HG03575 (cell line): ENCODE measurements around the gene GRIK5.
"Not testable (repeated sequence)": the region's sequence is repeated elsewhere in the genome, so short reads cannot be mapped to it uniquely, and the experiment has no call there.

Experiments used
- ATAC-seq: cut with Tn5 transposase; IDR thresholded peaks from one replicate; pipeline ENCODE4 v1.9.1; 2021; ENCODE audit not compliant: unreplicated experiment, insufficient number of reproducible peaks, low FRiP score; ENCODE audit errors: extremely low read depth

The GRIK5 gene

DNA sequence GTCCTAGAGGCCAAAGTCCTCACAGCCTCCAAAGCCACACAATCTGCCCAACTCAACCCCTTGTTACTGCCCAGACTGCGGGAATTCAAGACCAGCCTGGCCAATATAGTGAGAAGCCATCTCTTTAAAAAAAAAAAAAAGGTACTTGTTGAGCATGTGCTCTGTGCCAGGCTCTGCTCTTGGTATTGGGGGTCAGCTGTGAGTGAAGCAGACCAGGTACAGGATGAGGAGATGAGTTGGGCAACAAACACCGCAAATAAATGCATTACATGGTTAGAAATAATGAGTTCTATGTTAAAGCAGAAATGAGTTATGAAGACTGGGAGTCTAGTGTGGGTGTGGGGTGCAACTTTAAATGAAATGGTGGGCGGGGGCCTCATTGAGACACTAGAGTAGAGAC is 9.9 kb downstream of the GRIK5 start:
- ATAC-seq, result no peak

DNA sequence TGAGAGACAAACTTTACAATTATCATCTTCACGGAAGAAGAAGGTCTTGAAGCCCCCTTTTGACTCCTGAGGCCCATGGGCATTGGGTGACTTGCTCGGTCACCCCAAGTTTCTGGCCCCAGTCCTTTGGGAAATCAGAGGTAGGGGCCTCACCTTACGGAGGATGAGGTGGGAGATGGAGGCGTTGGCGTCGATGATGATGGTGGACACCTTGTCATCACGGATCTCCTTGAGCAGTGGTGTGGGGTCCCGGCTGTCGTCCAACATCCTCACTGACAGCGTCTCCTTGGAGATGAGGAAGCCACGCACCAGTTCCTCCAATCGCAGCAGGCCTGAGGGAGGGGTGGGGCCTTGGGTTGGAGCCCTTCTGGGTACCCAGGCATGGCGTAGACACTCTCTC is 10.8 kb downstream of the GRIK5 start:
- ATAC-seq, result no peak

DNA sequence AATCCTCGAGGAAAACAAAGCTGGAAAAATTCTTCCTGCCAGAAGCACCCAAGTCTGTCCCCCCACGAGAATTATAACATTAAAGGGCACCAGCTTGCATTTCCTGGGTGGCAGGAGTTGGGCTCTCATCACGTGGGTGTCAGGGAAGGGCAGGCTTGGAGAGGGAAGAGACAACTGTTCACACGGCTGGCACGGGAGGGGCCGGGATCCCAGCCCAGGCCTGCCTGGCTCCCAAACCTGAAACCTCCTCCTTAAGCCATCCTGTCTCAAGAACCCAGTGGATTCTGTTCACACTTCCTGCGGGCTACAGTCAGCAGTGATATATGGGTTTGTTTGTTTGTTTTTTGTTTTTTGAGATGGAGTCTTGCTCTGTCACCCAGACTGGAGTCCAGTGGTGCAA is 12.2 kb downstream of the GRIK5 start:
- ATAC-seq, result no peak

DNA sequence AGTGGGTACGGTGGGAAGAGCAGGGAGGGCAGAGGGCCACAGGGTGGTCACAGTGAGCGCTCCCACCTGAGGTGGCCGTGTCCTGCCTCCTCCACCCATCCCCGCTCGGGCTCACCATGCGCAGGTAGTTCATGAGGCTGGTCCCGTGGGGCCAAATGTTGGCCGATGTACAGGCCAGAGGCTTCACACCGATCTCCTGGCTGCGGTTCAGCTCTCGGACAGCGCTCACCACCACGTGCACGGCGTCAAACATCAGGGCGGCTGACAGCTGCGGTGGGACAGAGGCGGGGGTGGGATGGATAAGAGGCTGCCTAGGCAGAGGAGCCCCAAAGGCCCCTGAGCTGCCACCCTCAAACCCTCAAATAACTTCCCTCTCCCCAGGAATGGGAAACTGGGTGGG is 15.8 kb downstream of the GRIK5 start:
- ATAC-seq, result no peak

DNA sequence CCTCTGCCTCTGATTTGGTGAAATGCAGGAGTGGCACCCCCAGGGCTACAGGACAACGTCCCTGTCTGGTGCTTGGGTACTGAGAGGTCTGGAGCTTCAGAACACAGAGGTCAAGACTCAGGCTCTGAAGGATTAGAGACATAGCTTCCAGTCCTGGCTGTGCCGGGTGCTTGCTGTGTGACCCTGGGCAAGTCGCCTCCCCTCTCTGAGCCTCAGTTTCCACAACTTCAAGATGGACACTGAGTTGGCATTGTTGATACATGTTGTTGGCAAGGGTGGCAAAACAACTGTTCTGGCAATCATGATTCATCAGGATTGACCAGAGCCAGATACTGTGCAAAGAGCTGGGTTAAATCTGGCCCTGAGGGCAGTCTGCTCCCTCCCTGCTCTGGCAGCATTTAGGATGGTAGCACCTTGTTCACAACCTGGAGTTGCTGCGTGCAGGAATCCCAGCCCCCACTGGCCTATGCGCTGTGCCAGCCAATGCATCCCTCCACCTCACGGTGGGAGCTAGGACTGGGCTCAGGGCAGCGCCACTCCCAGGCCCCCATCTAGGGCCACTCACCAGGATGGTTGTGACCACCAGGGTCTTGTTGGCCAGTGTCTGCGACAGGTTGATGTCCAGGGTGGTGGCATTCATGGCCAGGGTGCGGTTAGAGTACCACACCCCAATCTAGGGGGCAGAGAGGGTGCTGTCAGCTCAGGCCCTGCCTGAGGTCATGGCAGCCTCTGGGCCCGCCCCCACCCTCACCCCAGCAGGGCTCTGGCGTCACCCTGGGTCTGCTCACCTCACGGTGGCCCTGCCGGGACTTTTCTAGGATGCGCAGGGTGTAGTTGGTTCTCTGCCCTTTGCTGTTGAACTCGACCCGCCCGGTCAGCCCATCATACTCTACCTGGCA is 16.7 kb downstream of the GRIK5 start:
- ATAC-seq, result no peak

DNA sequence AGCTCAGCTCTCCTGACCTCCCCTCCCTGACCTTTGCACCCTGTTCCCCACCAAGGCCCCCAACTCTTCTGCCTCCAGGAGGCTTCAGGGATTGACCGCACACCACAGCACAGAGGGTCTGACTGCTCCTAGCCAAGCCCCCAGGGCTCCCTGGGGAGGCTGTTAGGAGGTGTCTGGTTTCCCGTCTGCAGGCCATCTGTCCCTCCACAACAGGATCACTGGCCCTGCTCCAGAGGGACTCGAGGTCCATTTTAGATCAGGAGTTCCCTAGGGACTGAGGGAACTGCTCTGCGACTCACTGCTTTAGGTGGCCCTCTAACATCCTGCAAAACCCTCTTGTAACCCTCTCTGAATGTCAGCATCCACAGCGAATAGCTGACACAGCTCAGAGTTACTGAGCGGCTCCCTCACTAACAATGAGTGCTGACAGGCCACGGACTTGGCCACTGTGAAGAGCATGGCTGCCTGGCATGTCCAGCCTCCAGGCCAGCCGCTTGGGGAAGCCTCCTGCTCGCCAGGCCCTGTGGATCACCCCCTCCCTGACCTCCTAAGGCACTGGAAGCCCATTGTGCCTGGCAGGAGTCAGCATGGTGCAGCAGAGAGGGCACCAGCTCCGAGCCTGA is 17.7 kb downstream of the GRIK5 start:
- ATAC-seq, result no peak

DNA sequence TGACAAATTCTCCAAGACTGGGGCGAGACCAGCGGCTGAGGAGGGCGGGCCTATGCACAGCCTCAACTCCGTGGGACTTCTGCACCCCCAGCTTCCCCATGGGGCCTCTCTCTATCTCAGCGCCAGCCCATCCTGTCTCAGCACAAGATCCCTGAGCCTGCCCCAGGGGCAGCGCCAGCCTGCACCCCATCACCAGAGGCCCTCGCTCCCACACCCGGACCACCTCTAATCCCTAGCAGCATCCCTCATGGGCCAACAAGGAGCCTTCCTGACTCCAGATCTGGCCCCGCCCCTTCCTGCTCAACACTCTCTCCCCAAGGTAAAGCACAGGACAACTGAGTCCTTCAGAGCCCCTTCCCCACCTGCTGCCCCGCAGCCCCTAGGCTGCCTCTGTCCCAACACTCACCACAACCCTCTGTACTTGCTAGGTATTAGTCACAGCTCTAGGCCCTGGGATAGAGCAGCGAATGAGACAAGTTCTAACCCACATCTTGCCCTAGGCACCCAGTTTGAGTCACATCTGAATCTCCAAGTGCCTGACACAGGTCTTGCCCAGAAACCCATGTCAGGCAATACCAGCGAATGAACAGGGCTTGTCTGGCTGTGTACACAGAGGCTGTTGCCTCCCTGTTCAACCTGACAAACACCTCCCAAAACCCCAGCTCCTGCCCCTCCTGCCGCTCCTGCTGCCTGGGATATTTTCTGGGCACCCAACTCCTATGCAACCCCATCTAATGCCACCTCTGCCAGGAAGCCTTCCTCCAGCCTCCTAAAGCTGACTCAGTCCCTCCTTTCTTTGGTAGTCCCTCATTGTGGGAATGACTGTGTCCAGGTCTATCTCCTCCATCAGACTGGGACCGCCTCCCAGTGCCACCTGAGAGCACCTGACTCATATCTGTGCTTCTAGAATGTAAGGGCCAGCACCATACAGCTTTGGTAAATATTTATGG is 18.6 kb downstream of the GRIK5 start:
- no peak for ATAC-seq

DNA sequence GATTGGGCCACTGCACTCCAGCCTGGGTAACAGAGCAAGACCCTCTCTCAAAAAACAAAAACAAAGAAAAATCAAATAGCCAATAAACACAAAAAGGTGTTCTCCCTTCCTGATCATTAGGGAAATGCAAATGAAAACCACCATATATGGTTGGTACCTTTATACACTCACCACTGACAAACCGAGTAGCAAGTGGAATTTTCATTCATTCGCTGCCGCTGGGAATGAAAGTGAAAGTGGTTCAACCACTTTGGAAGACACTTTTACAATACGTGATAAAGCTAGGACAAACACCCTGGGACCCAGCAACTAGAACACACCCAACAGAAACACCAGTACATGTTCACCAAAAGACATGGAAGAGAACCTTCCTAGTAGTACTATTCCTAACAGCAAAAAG is 21.0 kb downstream of the GRIK5 start:
- no peak for ATAC-seq

DNA sequence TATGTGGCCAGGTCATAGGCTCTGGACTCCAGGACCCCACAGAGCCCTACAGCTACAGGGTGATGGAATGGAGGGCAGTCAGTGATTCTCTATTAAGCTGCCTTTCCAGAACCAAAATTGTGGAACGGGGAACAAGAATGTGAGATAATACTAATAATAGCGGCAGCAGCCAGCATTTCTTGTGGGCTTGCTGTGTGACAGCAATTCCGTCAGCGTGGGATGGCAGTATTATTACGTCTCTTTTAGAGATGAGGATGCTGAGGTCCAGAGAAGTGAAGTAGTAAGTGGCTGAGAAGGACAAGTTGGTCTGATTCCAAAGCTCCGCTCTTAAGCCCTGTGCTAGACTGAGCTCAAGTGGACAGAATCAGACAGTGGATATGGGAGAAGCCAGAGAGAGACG is 24.4 kb downstream of the GRIK5 start:
- ATAC-seq, result no peak

DNA sequence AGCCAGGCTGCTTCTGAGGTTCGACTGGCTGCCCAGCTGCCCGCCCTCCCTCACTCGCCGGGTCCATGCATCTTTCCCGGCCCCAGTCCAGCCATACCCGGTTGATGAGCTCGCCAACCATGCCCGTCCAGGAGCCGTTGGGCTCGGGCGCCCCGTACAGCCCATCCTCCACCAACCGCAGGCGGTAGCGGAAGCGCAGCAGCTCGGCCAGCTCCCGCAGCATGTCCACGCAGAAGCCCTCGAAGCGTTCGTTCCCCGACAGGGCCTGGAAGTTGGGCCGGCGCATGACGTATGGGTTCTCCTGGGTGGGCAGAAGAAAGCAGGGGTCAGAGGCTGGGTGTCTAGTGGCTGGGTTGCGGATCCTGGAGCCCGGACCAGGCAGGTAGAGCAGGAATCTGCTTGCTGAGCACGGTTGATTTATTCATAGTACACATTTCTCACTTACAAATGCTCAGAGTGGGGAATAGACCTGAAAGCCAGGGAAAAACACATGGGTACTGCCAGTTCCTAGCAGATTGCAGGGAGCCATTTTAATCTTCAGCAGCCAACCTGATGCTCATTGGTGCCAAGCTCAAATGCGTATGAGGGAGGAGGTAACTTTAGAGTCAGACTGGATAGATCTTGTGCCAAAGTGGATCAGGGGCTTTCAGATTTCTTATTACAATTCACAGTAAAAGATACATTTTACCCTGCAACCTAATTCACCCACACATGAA is 27.4 kb downstream of the GRIK5 start:
- no peak for ATAC-seq

DNA sequence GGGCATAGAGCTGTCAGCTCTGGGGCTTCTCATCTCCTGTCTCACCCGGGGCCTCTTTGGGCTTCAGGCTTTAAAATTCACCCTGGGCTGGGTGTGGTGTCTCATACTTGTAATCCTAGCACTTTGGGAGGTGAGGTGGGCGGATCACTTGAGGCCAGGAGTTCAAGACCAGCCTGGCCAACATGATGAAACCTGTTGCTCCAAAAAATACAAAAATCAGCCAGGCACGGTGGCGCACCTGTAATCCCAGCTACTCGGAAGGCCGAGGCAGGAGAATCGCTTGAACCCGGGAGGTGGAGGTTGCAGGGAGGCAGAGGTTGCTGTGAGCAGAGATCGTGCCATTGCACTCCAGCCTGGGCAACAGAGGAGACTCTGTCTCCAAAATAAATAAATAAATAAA is 29.5 kb downstream of the GRIK5 start:
- not testable (repeated sequence) for ATAC-seq

DNA sequence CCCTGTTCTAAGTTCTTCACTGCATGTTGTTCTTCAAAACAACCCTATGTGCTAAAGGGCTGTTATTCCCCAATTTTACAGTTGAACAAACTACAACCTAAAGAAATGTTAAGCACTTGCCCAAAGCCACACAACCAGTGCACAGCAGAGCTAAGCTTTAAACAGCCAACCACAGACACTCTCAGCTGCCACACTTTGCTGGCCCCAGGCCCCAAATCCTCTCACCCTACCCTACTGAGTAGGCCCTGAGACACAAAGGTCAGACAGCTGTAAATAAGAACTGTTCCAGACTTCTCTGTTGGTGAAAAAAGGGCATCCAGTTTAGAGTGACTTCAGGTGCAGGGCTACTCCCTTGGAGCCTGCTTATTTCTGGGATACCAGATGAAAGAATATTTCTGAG is 30.0 kb downstream of the GRIK5 start:
- no peak for ATAC-seq

DNA sequence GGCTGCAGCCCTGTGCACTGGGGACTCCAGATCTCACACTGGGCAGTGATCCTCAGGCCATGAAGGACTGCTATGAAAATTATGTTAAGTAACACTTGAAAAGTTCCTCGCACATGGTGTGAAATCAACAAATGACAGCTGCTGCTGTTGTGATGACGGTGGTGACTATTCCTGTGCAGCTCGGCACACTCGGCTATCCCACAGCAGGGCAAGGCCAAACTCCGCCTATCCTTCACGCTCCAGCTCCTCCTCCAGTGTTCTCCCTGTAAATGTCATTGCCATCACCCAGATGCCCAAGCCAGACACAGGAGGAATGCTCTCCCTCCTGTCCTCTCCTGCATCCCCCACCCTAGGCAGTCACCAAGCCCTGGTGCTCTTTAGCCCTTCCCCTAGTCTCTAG is 31.3 kb downstream of the GRIK5 start:
- ATAC-seq, result no peak

DNA sequence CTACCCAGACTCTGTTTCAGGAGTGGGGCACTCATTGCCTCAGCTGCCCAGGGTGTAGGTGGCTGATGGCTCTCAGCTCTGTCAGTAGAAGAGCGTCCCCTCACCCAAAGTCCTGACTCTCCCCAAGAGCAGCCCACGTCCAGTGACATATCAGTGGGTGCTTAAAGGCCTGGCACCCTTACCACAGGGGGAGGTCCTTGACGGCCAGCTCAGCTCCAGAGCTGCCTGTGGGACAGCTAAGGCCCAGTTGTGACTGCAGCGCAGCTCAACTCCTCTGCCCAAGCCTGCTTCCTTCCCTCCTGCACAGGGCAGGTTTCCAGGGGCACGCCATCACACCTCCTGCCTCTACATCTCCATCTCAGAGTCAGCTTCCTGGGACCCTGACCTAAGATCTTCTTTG is 32.4 kb downstream of the GRIK5 start:
- no peak for ATAC-seq

DNA sequence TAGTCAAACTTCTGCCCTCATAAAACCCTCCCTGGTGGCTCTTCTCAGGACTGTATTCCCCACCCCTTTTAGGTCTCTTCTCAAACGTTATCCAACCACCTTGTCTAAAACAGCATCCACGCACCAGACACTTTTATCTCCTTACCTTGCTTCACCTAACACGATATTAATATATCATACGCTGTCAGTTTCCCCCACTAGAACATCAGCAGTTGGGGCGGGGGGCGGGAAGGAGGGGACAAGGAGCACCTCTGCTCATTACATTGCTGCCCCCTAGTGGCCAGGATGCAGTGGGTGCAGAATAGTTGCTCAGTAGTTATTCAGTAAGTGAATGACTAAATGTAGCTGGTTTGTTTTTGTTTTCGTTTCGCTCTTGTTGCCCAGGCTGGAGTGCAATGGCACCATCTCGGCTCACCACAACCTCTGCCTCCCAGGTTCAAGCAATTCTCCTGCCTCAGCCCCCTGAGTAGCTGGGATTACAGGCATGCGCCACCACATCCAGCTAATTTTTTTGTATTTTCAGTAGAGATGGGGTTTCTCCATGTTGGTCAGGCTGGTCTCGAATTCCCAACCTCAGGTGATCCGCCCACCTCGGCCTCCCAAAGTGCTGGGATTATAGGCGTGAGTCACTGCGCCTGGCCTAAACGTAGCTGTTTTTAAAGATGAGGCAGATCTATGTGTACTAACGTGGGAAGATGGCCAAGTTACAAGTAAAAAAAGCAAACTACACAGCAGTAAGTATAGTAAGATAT is 35.2 kb downstream of the GRIK5 start:
- ATAC-seq, result not testable (repeated sequence)

DNA sequence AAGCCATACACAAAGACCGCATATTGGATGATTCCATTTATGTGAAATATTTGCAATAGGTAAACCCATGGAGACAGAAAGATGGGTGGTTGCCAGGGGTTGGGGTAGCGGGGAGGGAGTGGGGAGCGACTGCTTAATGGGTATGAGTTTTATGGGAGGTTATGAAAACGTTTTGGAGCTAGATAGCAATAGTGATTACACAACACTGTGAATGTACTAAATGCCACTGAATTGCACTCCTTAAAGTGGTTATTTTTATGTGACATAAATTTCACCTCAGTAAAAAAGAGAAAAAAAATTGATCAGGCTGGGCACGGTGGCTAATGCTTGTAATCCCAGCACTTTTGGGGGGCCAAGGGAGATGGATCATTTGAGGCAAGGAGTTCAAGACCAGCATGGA is 36.6 kb downstream of the GRIK5 start:
- no peak for ATAC-seq

DNA sequence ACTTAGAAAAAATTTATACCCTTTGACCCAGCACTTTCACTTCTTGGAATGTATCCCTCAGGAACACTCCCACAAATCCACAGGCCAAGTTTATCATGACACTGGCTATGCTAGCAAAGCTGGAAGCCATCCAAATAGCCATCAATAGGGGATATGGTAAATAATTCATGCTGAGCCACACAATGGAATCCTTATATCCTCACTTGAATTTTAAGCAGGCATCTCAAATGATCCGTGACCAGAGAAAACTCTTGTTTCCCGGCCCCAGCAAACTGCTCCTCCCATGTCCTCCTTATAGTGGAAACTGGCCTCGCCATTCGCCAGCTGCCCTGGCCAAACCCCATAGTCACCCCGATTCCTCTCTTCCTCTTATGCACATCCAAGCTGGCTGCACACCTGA is 37.6 kb downstream of the GRIK5 start:
- ATAC-seq, result no peak

DNA sequence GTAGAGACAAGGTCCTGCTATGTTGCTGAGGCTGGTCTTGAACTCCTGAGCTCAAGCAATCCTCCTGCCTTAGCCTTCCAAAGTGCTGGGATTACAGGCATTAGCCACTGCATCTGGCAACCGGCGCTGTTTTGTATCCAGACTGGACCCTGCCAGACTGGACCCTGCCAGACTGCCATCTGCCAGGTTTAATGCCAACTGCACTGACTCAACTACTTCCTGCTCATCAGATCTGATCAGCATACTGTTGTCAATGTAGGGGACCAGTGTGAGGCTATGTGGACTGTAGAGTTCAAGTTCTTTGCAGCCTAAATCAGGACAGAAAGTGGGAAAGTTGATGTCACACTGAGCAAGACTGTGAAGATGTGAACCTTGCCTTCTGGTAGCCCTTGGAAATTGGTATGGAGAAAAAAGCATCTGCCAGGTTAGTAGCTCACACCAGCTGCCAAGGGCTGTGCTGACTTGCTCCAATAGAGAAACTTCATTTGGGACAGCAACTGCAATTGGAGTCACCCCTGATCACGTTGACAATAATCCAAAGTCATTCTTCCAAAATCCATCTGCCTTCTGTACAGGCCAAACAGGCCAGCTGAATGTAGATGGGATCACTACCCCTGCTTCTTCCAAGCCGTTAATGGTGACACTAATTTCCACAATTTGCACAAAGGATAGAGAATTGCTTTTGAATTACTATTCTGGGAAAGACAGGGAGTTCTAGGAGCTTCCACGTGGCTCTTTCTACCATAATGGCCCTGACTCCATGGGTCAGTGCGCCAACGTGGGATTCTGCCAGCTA is 39.2 kb downstream of the GRIK5 start:
- no peak for ATAC-seq
